HS-27A (cell line): Measurements from ENCODE around the gene TEX264.
"Not testable (repeated sequence)": the region's sequence is repeated elsewhere in the genome, so short reads cannot be mapped to it uniquely, and the experiment has no call there.

Source experiments
- DNase-seq: peaks from one replicate; pipeline ENCODE4 v3.0.0-alpha.2; 2012; ENCODE audit warnings: low read depth, missing footprints

TEX264 gene

GRCh38 chr3:51715977-51716294, 44.9 kb downstream of the TEX264 start:
- no peak for DNase-seq

- DNase-seq, result no peak
Measured at GRCh38 chr3:51716805-51717204, 45.8 kb downstream of the TEX264 start.

- DNase-seq, result no peak
Measured at GRCh38 chr3:51717446-51717845, 46.4 kb downstream of the TEX264 start.

- no peak for DNase-seq
Measured at GRCh38 chr3:51717947-51718346, 46.9 kb downstream of the TEX264 start.

- no peak for DNase-seq
Measured at GRCh38 chr3:51718547-51719409, 47.7 kb downstream of the TEX264 start.

- DNase-seq, result no peak
Measured at GRCh38 chr3:51719410-51720025, 48.5 kb downstream of the TEX264 start.

GRCh38 chr3:51720292-51721061, 49.4 kb downstream of the TEX264 start:
- no peak for DNase-seq

- no peak for DNase-seq
Measured at GRCh38 chr3:51721062-51721745, 50.2 kb downstream of the TEX264 start.

GRCh38 chr3:51722362-51722761, 51.3 kb downstream of the TEX264 start:
- no peak for DNase-seq

- DNase-seq, result no peak
Measured at GRCh38 chr3:51727500-51727899, 56.4 kb downstream of the TEX264 start.

GRCh38 chr3:51729042-51729633, 58.1 kb downstream of the TEX264 start:
- no peak for DNase-seq

GRCh38 chr3:51733859-51734571, 63.0 kb downstream of the TEX264 start:
- no peak for DNase-seq

- DNase-seq, result no peak
Measured at GRCh38 chr3:51734572-51734907, 63.5 kb downstream of the TEX264 start.

- no peak for DNase-seq
Measured at GRCh38 chr3:51735039-51735438, 64.0 kb downstream of the TEX264 start.

GRCh38 chr3:51735950-51736349, 64.9 kb downstream of the TEX264 start:
- DNase-seq, result no peak

- DNase-seq, result no peak
Measured at GRCh38 chr3:51739110-51739509, 68.1 kb downstream of the TEX264 start.

GRCh38 chr3:51742320-51742719, 71.3 kb downstream of the TEX264 start:
- not testable (repeated sequence) for DNase-seq

- DNase-seq, result not testable (repeated sequence)
Measured at GRCh38 chr3:51742978-51743377, 71.9 kb downstream of the TEX264 start.

- DNase-seq, result no peak
Measured at GRCh38 chr3:51747840-51748239, 76.8 kb downstream of the TEX264 start.

GRCh38 chr3:51748327-51748726, 77.3 kb downstream of the TEX264 start:
- DNase-seq, result no peak

- no peak for DNase-seq
Measured at GRCh38 chr3:51750878-51751277, 79.8 kb downstream of the TEX264 start.
